K562 (cell line): ENCODE results near the gene CD79A. TPM values are rescaled to one million over a fixed set of nuclear protein-coding genes. Genes with fewer than 3 reads are reported as not detected.
A peak's percentile ranks its signal among the peaks of the same experiment; 100 is the strongest.

Experiments
- ATAC-seq: fragments of 200-7000 bp; cut with Tn5 transposase; 3 replicates; pipeline ENCODE4 v1.9.1; 2020; ENCODE audit warnings: moderate library complexity
- BruUV-seq: library from RNA; stranded (reverse); fragments of 400-500 nt; replicated peaks from 2 replicates; lab custom pipeline; 2021; lab: Mats Ljungman, UMichigan
- CTCF ChIA-PET: fragments of 300-600 bp; formaldehyde crosslinking; extraction: SDS; loops from one replicate; lab custom pipeline; 2021; ENCODE audit warnings: low intra/inter-chr PET ratio; lab: Yijun Ruan, JAX
- POLR2A ChIA-PET: fragments of 300-600, 350-650 bp; sonication (Branson Sonifier 250); formaldehyde crosslinking; extraction: SDS; loops from one replicate; lab custom pipeline; 2021; ENCODE audit warnings: antibody characterized with exemption, inconsistent platforms; lab: Yijun Ruan, JAX
- DNase-seq, 4 experiments: peaks; one replicate each; pipeline versions ENCODE4 v3.0.0 to v3.0.0-alpha.2; 2011 to 2018; ENCODE audit warnings: low spot score in 3 of 4, mixed read lengths in 3 of 4; ENCODE audit errors: extremely low read depth in 1 of 4
- FAIRE-seq: peaks from 2 replicates; lab custom pipeline; 2011; peaks lifted over from hg19 to GRCh38; lab: Jason Lieb, UNC
- H2AFZ ChIP-seq: 2 replicates; pipeline ENCODE4 v1.6.0; 2011; ENCODE audit warnings: low read depth, low read length, control low read depth, inconsistent platforms
- H3K27ac ChIP-seq: fragments of 200-600 bp; 3 replicates; pipeline ENCODE4 v1.8.0; 2011; ENCODE audit warnings: low read depth, mild to moderate bottlenecking, control low read depth, inconsistent platforms, low read length, moderate library complexity, mixed read lengths; ENCODE audit errors: extremely low read depth
- H3K27me3 ChIP-seq, 2 experiments: fragments of 300-600 bp in 1 of 2; 2 replicates in 1 of 2; 3 replicates in 1 of 2; pipeline versions ENCODE4 v1.6.0 to v1.8.0; 2011; ENCODE audit warnings: inconsistent platforms in 2 of 2, low read length in 2 of 2, mild to moderate bottlenecking in 1 of 2, mixed read lengths in 1 of 2, moderate library complexity in 1 of 2; ENCODE audit not compliant: control insufficient read depth in 2 of 2, insufficient read depth in 2 of 2
- H3K36me3 ChIP-seq: fragments of 300-600 bp; 3 replicates; pipeline ENCODE4 v1.8.0; 2011; ENCODE audit warnings: mild to moderate bottlenecking, low read length, inconsistent platforms; ENCODE audit not compliant: control insufficient read depth, insufficient read depth
- H3K4me1 ChIP-seq, 2 experiments: fragments of 200-600 bp in 1 of 2; replicated peaks in 1 of 2; 2 replicates in 1 of 2; 3 replicates in 1 of 2; pipeline versions ENCODE4 v1.5.1 to v1.8.0; 2011; ENCODE audit warnings: inconsistent platforms in 2 of 2, low read length in 2 of 2, mild to moderate bottlenecking in 1 of 2, mixed read lengths in 1 of 2, moderate library complexity in 1 of 2; ENCODE audit not compliant: control insufficient read depth in 2 of 2, insufficient read depth in 2 of 2
- H3K4me2 ChIP-seq: 2 replicates; pipeline ENCODE4 v1.6.1; 2011; ENCODE audit warnings: low read length, control low read depth, inconsistent platforms, mixed read lengths; ENCODE audit not compliant: insufficient read depth
- H3K4me3 ChIP-seq: fragments of 200-600 bp; sonication (generic), shearing (Covaris generic); 2 replicates; pipeline ENCODE4 v1.5.1; 2016; ENCODE audit warnings: control low read depth, inconsistent platforms
- H3K79me2 ChIP-seq: fragments of 200-600 bp; 3 replicates; pipeline ENCODE4 v1.8.0; 2011; ENCODE audit warnings: low read length, inconsistent platforms; ENCODE audit not compliant: control insufficient read depth, insufficient read depth
- H3K9ac ChIP-seq, 2 experiments: 2 replicates each; pipeline versions ENCODE4 v1.6.0 to v1.6.1; 2011; ENCODE audit warnings: low read depth in 2 of 2, low read length in 2 of 2, control low read depth in 1 of 2, inconsistent platforms in 1 of 2, mild to moderate bottlenecking in 1 of 2, mixed read lengths in 1 of 2; ENCODE audit not compliant: insufficient read depth in 1 of 2
- H3K9me1 ChIP-seq: one replicate; pipeline ENCODE4 v1.6.0; 2011; ENCODE audit warnings: inconsistent platforms, mild to moderate bottlenecking, low read length, moderate library complexity; ENCODE audit not compliant: control insufficient read depth, insufficient read depth
- H3K9me3 ChIP-seq: replicated peaks from 2 replicates; pipeline ENCODE4 v1.5.1; 2011; ENCODE audit warnings: low read depth, low read length, inconsistent platforms; ENCODE audit not compliant: control insufficient read depth, insufficient read depth
- H4K20me1 ChIP-seq: replicated peaks from 2 replicates; pipeline ENCODE4 v1.6.1; 2011; ENCODE audit warnings: low read length, inconsistent platforms, mixed read lengths; ENCODE audit not compliant: control insufficient read depth, insufficient read depth
- ARID1B ChIP-seq: fragments of 450-650 bp; IDR thresholded peaks from 2 replicates; pipeline ENCODE4 v1.6.1; 2016; ENCODE audit warnings: antibody characterized with exemption, mild to moderate bottlenecking, inconsistent platforms
- CGGBP1 ChIP-seq: fragments of 250-450 bp; sonication (Bioruptor Pico); IDR thresholded peaks from 2 replicates; pipeline ENCODE4 v1.9.0; 2021; ENCODE audit warnings: mild to moderate bottlenecking
- HNRNPLL ChIP-seq: fragments of 200-400 bp; formaldehyde crosslinking; IDR thresholded peaks from 2 replicates; pipeline ENCODE4 v1.6.1; 2017; ENCODE audit warnings: low read length, low read depth, mild to moderate bottlenecking; ENCODE audit not compliant: poor library complexity, severe bottlenecking
- OTX1 ChIP-seq: fragments of 450-650 bp; formaldehyde crosslinking; IDR thresholded peaks from 2 replicates; pipeline ENCODE4 v1.4.0; 2022; ENCODE audit warnings: mild to moderate bottlenecking
- PCBP2 ChIP-seq: fragments of 200-400 bp; formaldehyde crosslinking; IDR thresholded peaks from 2 replicates; pipeline ENCODE4 v1.6.1; 2018; ENCODE audit warnings: low read length, low read depth, mild to moderate bottlenecking, moderate library complexity; ENCODE audit not compliant: poor library complexity, severe bottlenecking
- PHF21A ChIP-seq: fragments of 450-650 bp; IDR thresholded peaks from 2 replicates; pipeline ENCODE4 v1.6.1; 2017; ENCODE audit warnings: low read depth, borderline replicate concordance
- TFAP4 ChIP-seq: sonication (generic); formaldehyde crosslinking; IDR thresholded peaks from 2 replicates; pipeline ENCODE4 v1.8.0; 2022; ENCODE audit warnings: missing genetic modification reagents, mild to moderate bottlenecking, moderate library complexity, borderline replicate concordance
- YY1 ChIP-seq, 3 experiments: IDR thresholded peaks; 2 replicates each; pipeline ENCODE4 v1.6.1; 2011; ENCODE audit warnings: low read length in 2 of 3, mild to moderate bottlenecking in 2 of 3, moderate library complexity in 2 of 3, borderline replicate concordance in 1 of 3, control low read depth in 1 of 3, low read depth in 1 of 3; ENCODE audit not compliant: insufficient read depth in 3 of 3, insufficient replicate concordance in 2 of 3, control insufficient read depth in 1 of 3, insufficient read length in 1 of 3; ENCODE audit errors: extremely low read depth in 1 of 3
- ZFP36 ChIP-seq: fragments of 150-350 bp; IDR thresholded peaks from 2 replicates; pipeline ENCODE4 v1.6.1; 2018; ENCODE audit warnings: low read length, low read depth; ENCODE audit not compliant: partially characterized antibody
- ZNF121 ChIP-seq: sonication (generic); formaldehyde crosslinking; conservative IDR thresholded peaks from 2 replicates; pipeline ENCODE4 v1.8.0; 2022; ENCODE audit warnings: missing genetic modification reagents
- ZNF444 ChIP-seq: fragments of 250-450 bp; sonication (Bioruptor Pico); IDR thresholded peaks from 2 replicates; pipeline ENCODE4 v1.4.0; 2020; ENCODE audit warnings: mild to moderate bottlenecking, moderate library complexity
- WGBS: fragments of 100-300 bp; shearing (Covaris generic); methylation state at CpG from one replicate; pipeline ENCODE4 v1.1.6; 2016; ENCODE audit warnings: low coverage, mixed read lengths; ENCODE audit not compliant: insufficient coverage; ENCODE audit errors: missing lambda C conversion rate; 5-methylcytosine and 5-hydroxymethylcytosine counted together
- in situ Hi-C: fragments of 300-500 bp; cut with MboI; formaldehyde crosslinking; loops from 4 replicates; pipeline ENCODE4 v1.15.0; 2018; ENCODE audit warnings: inconsistent platforms, mixed read lengths
- intact Hi-C: fragments of 100-400 bp; cut with micrococcal nuclease; formaldehyde crosslinking; loops from 2 replicates; pipeline ENCODE4 v1.14.2; 2022
- polyA plus RNA-seq, 8 experiments: library from polyadenylated mRNA; depleted of rRNA in 4 of 8; stranded (reverse) in 5 of 8; unstranded in 3 of 8; fragments of >200 nt; fragmentation: Nextera tagmentation in 2 of 8; fragmentation: Illumina TruSeq in 1 of 8; extraction: Ambion mirVana in 2 of 8; extraction: Trizol in 1 of 8; gene quantifications; 2 replicates each; pipeline versions ENCODE4 v1.2.1 to v1.2.3, GENCODE V29; 2011 to 2014; ENCODE audit warnings: inconsistent platforms in 1 of 8, missing spikeins in 1 of 8
- total RNA-seq, 7 experiments: library from RNA; depleted of rRNA in 6 of 7; stranded (reverse); fragments of >200 nt in 6 of 7; fragmentation: Illumina TruSeq in 2 of 7; extraction: Trizol in 2 of 7; gene quantifications; 2 replicates each; pipeline versions ENCODE4 v1.2.1 to v1.2.3, GENCODE V29; 2011 to 2021; ENCODE audit warnings: low replicate concordance in 1 of 7
- TF ChIP-seq, protein P1 (sequence below): fragments of 450-650 bp; formaldehyde crosslinking; IDR thresholded peaks from 2 replicates; pipeline ENCODE4 v1.4.0; 2020; ENCODE audit warnings: mild to moderate bottlenecking, moderate library complexity
- TF ChIP-seq, protein P2 (sequence below): sonication (generic); formaldehyde crosslinking; IDR thresholded peaks from 2 replicates; pipeline ENCODE4 v1.8.0; 2022; ENCODE audit warnings: mild to moderate bottlenecking, missing genetic modification reagents

The CD79A gene
- total and polyA plus RNA-seq, 9 of the 15 experiments (the other 6 are each of a cell fraction or from before 2014, with no cell fraction given) = 0.04 to 0.72 (median 0.17) TPM; not detected in 3

GRCh38 chr19:41927497-41928192 lies 50.6 kb downstream of the CD79A start (continued):
- no peak for TF ChIP-seq PCBP2
- 0 out of 2 replicates have a peak, but pooled peaks have one; percentile 9 for TF ChIP-seq TFAP4 (CRISPR knock-in tag)
- TF ChIP-seq CGGBP1 (CRISPR knock-in tag) = no peak

DNA sequence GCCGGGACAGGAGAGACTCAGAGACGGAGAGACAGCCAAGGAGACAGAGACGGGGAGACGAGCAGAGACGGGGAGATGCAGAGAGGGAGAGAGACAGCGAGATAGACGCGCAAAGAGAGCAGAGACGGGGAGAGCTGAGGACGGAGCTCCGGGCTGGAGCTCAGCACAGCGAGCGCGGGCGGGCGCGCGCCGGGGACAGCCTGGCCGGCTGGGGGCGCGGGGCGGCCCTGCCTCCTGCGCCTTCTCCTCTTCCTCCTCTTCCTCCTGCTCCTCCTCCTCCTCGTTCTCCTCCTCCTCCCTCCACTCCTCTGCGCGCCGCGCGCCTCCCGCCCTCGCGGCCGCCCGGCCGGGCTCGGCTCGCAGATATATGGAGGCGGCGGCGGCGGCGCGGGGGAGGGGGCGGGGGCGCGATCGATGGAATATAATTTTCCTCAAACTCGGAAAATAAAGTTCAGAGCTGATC lies 51.2 kb downstream of the CD79A start, which contains the start of gene ERFL:
ERFL (minus strand) TSS at position 229 of the 463 bp plus-strand sequence. CDS start 15,530 bp downstream, outside the sequence.
- ChIA-PET CTCF (interaction anchor here (0.6 kb wide), 1 partner anchor 12 kb away, joined by 4 read pairs; no protein-coding TSS in a partner anchor), POLR2A (interaction anchor here (0.7 to 1.0 kb wide), 2 partner anchors 9 to 24 kb away, joined by 3 read pairs; no protein-coding TSS in a partner anchor)
- peak; percentile 69 to 82 (median 76) for DNase-seq
- Histone ChIP-seq H3K4me1 (peaks cover 30 to 55% of the 10 kb centered on the region in 2 experiments), H2AFZ (peak within 1 kb of the TSS; percentile 92), H3K36me3 (no peaks in the 10 kb centered on the region), H3K9me3 (no peaks in the 10 kb centered on the region), H3K79me2 (peaks cover 8% of the 10 kb centered on the region; the same call in 2 of the 3 replicates), H3K4me3 (peak within 1 kb of the TSS; percentile 59), H3K27ac (peak within 1 kb of the TSS; percentile 92), H3K9ac (peak within 1 kb of the TSS; percentile 89 to 94), H3K27me3 (no peaks in the 10 kb centered on the region; a peak in 1 of 5 replicates), H4K20me1 (no peaks in the 10 kb centered on the region), H3K4me2 (peak within 1 kb of the TSS; percentile 98), H3K9me1 (no peaks in the 10 kb centered on the region)
- intact Hi-C loops (no loop called here), in situ Hi-C loops (no loop called here)
- BruUV-seq = no TSS peak
- WGBS = 4% methylated on average over 4 of the region's 49 CpGs
- ATAC-seq = peak; percentile 70
- peak; percentile 35 for FAIRE-seq
- TF ChIP-seq, protein P1, sequence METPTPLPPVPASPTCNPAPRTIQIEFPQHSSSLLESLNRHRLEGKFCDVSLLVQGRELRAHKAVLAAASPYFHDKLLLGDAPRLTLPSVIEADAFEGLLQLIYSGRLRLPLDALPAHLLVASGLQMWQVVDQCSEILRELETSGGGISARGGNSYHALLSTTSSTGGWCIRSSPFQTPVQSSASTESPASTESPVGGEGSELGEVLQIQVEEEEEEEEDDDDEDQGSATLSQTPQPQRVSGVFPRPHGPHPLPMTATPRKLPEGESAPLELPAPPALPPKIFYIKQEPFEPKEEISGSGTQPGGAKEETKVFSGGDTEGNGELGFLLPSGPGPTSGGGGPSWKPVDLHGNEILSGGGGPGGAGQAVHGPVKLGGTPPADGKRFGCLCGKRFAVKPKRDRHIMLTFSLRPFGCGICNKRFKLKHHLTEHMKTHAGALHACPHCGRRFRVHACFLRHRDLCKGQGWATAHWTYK (CRISPR knock-in tag) = no peak
- TF ChIP-seq, protein P2, sequence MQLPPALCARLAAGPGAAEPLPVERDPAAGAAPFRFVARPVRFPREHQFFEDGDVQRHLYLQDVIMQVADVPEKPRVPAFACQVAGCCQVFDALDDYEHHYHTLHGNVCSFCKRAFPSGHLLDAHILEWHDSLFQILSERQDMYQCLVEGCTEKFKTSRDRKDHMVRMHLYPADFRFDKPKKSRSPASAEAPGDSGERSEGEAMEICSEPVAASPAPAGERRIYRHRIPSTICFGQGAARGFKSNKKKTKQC (CRISPR knock-in tag) = no peak
- TF ChIP-seq ZNF444 = 0 out of 2 replicates have a peak, but pooled peaks have one; percentile 57
- TF ChIP-seq ARID1B = no peak
- no peak for TF ChIP-seq OTX1 (CRISPR knock-in tag)
- no peak for TF ChIP-seq ZFP36
- TF ChIP-seq ZNF121 (CRISPR knock-in tag) = no peak
- no peak for TF ChIP-seq PHF21A
- peak; percentile 30 for TF ChIP-seq HNRNPLL
- TF ChIP-seq YY1 (IDR thresholded peaks at IDR 0.05; ENCODE audit: borderline replicate concordance in 1 of 3, control insufficient read depth in 1 of 3, extremely low read depth in 1 of 3, insufficient read depth in 3 of 3, insufficient read length in 1 of 3, insufficient replicate concordance in 2 of 3, low read depth in 1 of 3, low read length in 2 of 3) = peak in 1 of 3 experiments; percentile 27
